Right lobe of liver (tissue), 6 donors: ENCODE data around the gene CREB5. TPM values are rescaled to one million over a fixed set of nuclear protein-coding genes. Genes with fewer than 3 reads are reported as not detected.

Experiments
- ATAC-seq, 4 donors: fragments of 200-7000 bp; cut with Tn5 transposase; one replicate each; pipeline ENCODE4 v1.9.1; 2020; ENCODE audit warnings: mild to moderate bottlenecking in 4 of 4, moderate library complexity in 4 of 4
- DNase-seq, 3 donors: peaks; one replicate each; pipeline ENCODE4 v3.0.0-alpha.2; 2020
- H3K27ac ChIP-seq, 3 donors: fragments of 200-600 bp; one replicate each; pipeline ENCODE4 v1.8.0; 2022
- H3K27me3 ChIP-seq, 2 donors: fragments of 200-600 bp; one replicate each; pipeline ENCODE4 v1.8.0; 2022
- H3K36me3 ChIP-seq, 4 donors: fragments of 200-600 bp; sonication (generic) in 1 of 4; one replicate each; pipeline versions ENCODE4 v1.5.1 to v1.8.0; 2017 to 2022; ENCODE audit warnings: control low read depth in 1 of 4
- H3K4me1 ChIP-seq, 4 donors: fragments of 200-600 bp; sonication (generic) in 1 of 4; one replicate each; pipeline versions ENCODE4 v1.5.1 to v1.8.0; 2017 to 2022; ENCODE audit warnings: control low read depth in 1 of 4
- H3K4me3 ChIP-seq, 3 donors: fragments of 200-600 bp; one replicate each; pipeline ENCODE4 v1.8.0; 2022
- H3K9me3 ChIP-seq, 4 donors: fragments of 200-600 bp; sonication (generic) in 1 of 4; one replicate each; pipeline versions ENCODE4 v1.5.1 to v1.8.0; 2017 to 2022; ENCODE audit warnings: control low read depth in 1 of 4
- CTCF ChIP-seq, 4 donors: fragments of 200-600 bp in 3 of 4; fragments of 450-650 bp in 1 of 4; IDR thresholded peaks; one replicate each; pipeline versions ENCODE4 v1.5.1 to v1.8.0; 2016 to 2022; ENCODE audit warnings: antibody characterized with exemption in 4 of 4, mild to moderate bottlenecking in 2 of 4
- POLR2A ChIP-seq: fragments of 450-650 bp; IDR thresholded peaks from one replicate; pipeline ENCODE4 v1.6.1; 2017; ENCODE audit warnings: antibody characterized with exemption, mild to moderate bottlenecking
- WGBS: methylation state at CpG from one replicate; pipeline ENCODE4 v1.1.6; 2018; ENCODE audit warnings: low coverage, low lambda C conversion rate; ENCODE audit not compliant: insufficient coverage; ENCODE audit errors: missing lambda C conversion rate; 5-methylcytosine and 5-hydroxymethylcytosine counted together
- intact Hi-C, 2 donors: fragments of 100-400 bp; cut with DNase I; formaldehyde crosslinking; loops; one replicate each; pipeline versions ENCODE4 v1.11.2 to v1.14.1; 2022
- long read RNA-seq: library from polyadenylated mRNA; unstranded; transcript quantifications from one replicate; pipeline ENCODE4 v2.0.0, GENCODE V29; 2019
- total RNA-seq, 6 experiments: library from RNA; depleted of rRNA in 2 of 6; stranded (reverse); fragments of >200 nt in 2 of 6; fragmentation: NEBNext Ultra II Directional in 3 of 6; extraction: Animal tissue kit (Norgen Biotek cat#: 25700) in 3 of 6; gene quantifications; one replicate each; pipeline versions ENCODE4 v1.1.0 to v1.2.4, GENCODE V29; 2016 to 2023
- donor health status: DM: no; HTN: yes; CAD: no.
- donor health status: DM: no; HTN: no; CAD: no.
- donor health status: DM: no; HTN: no; CAD: no.
- donor health status: DM: no; HTN: yes; CAD: no.
- donor health status: DM: no; HTN: yes; CAD: no.

The CREB5 gene
- total RNA-seq, result 1 to 10 TPM in 4 of 6 experiments, under 1 TPM in 2; 0.48 to 6.3 (median 1.4) TPM
- long read RNA-seq, result 0 reads

- H3K9me3 ChIP-seq, result no peaks in the 10 kb centered on the region
- peaks cover 0 to 15% (median 0%) of the 10 kb centered on the region in 4 donors for H3K4me1 ChIP-seq
- peaks cover 9 to 34% of the 10 kb centered on the region in 2 donors for H3K27me3 ChIP-seq
- no peak within 1 kb of the TSS for H3K4me3 ChIP-seq
- DNase-seq (no peak), ATAC-seq (no peak)
- WGBS, result 31% methylated on average over 8 of the region's 8 CpGs
- intact Hi-C loops, result no loop called here
- TF ChIP-seq POLR2A (no peak), CTCF (IDR thresholded peaks at IDR 0.05) (no peak)
- no peak within 1 kb of the TSS for H3K27ac ChIP-seq
- H3K36me3 ChIP-seq, result no peaks in the 10 kb centered on the region
These were observed at the start of gene CREB5 for GRCh38 chr7:28411876-28412662. Gene CREB5, plus strand, starts transcription at chr7:28412518. Its CDS starts 397 bp downstream, at chr7:28412915.

GRCh38 chr7:28362812-28363211 lies 49.5 kb upstream of the CREB5 start:
- H3K4me1 ChIP-seq, result no peaks in the 10 kb centered on the region
- intact Hi-C loops, result no loop called here

GRCh38 chr7:28364082-28364481 lies 48.2 kb upstream of the CREB5 start:
- WGBS, result 64% methylated on average over 3 of the region's 3 CpGs
- Histone ChIP-seq H3K4me1 (no peaks in the 10 kb centered on the region), H3K4me3 (no peak overlapping the region), H3K9me3 (no peaks in the 10 kb centered on the region), H3K36me3 (no peaks in the 10 kb centered on the region), H3K27ac (no peak overlapping the region), H3K27me3 (no peaks in the 10 kb centered on the region)
- TF ChIP-seq POLR2A, result no peak
- peak in 2 of 4 donors; percentile 9 to 27 for TF ChIP-seq CTCF (IDR thresholded peaks at IDR 0.05)
- no peak for ATAC-seq
- DNase-seq, result no peak
- intact Hi-C loops, result no loop called here

More at GRCh38 chr7:28362812-28363211, 49.5 kb upstream of the CREB5 start:
- TF ChIP-seq POLR2A, result no peak
- TF ChIP-seq CTCF (IDR thresholded peaks at IDR 0.05), result peak in 1 of 4 donors; percentile 21
- no peak overlapping the region for H3K27ac ChIP-seq
- H3K36me3 ChIP-seq, result no peaks in the 10 kb centered on the region
- H3K9me3 ChIP-seq, result no peaks in the 10 kb centered on the region
- DNase-seq (no peak), ATAC-seq (no peak)
- H3K27me3 ChIP-seq, result no peaks in the 10 kb centered on the region
- no peak overlapping the region for H3K4me3 ChIP-seq

GRCh38 chr7:28369523-28369922 lies 42.8 kb upstream of the CREB5 start:
- Histone ChIP-seq H3K4me3 (no peak overlapping the region), H3K27me3 (no peaks in the 10 kb centered on the region), H3K36me3 (no peaks in the 10 kb centered on the region), H3K4me1 (no peaks in the 10 kb centered on the region), H3K27ac (no peak overlapping the region), H3K9me3 (no peaks in the 10 kb centered on the region)
- ATAC-seq, result no peak
- no peak for TF ChIP-seq CTCF (IDR thresholded peaks at IDR 0.05)
- TF ChIP-seq POLR2A, result no peak
- no peak for DNase-seq
- intact Hi-C loops, result no loop called here
- WGBS, result 68% methylated on average over 4 of the region's 4 CpGs
